Heart right ventricle (tissue), 16 donors: ENCODE data around the gene KRT222. TPM values are rescaled to one million over a fixed set of nuclear protein-coding genes. Genes with fewer than 3 reads are reported as not detected.

Experiments
- ATAC-seq, 8 donors: fragments of 200-7000 bp; cut with Tn5 transposase; one replicate each; pipeline ENCODE4 v1.9.1; 2020; ENCODE audit warnings: mild to moderate bottlenecking in 8 of 8, moderate library complexity in 8 of 8, moderate number of reproducible peaks in 1 of 8
- DNase-seq, 2 donors: peaks; one replicate each; pipeline ENCODE4 v3.0.0-alpha.2; 2020
- H3K27ac ChIP-seq, 10 donors: fragments of 200-600 bp; sonication (generic) in 2 of 10; one replicate each; pipeline versions ENCODE4 v1.5.0 to v1.8.0; 2020 to 2022; ENCODE audit warnings: mild to moderate bottlenecking in 3 of 10
- H3K27me3 ChIP-seq, 7 donors: fragments of 200-600 bp; one replicate each; pipeline ENCODE4 v1.8.0; 2021 to 2022; ENCODE audit warnings: mild to moderate bottlenecking in 2 of 7
- H3K36me3 ChIP-seq, 9 donors: fragments of 200-600 bp; sonication (generic) in 1 of 9; one replicate each; pipeline versions ENCODE4 v1.5.0 to v1.8.0; 2020 to 2022; ENCODE audit warnings: mild to moderate bottlenecking in 2 of 9
- H3K4me1 ChIP-seq, 9 donors: fragments of 200-600 bp; sonication (generic) in 1 of 9; one replicate each; pipeline versions ENCODE4 v1.5.0 to v1.8.0; 2020 to 2022; ENCODE audit warnings: mild to moderate bottlenecking in 4 of 9
- H3K4me3 ChIP-seq, 10 donors: fragments of 200-600 bp; sonication (generic) in 2 of 10; one replicate each; pipeline versions ENCODE4 v1.5.0 to v1.8.0; 2020 to 2022; ENCODE audit warnings: mild to moderate bottlenecking in 7 of 10, moderate library complexity in 2 of 10
- H3K9me3 ChIP-seq, 11 donors: fragments of 200-600 bp in 10 of 11; sonication (generic) in 2 of 11; one replicate each; pipeline versions ENCODE4 v1.5.0 to v1.8.0; 2013 to 2022; ENCODE audit warnings: mild to moderate bottlenecking in 2 of 11, control low read depth in 1 of 11, moderate library complexity in 1 of 11
- CTCF ChIP-seq, 9 donors: fragments of 200-600 bp; sonication (generic) in 2 of 9; IDR thresholded peaks; one replicate each; pipeline versions ENCODE4 v1.5.0 to v1.8.0; 2021 to 2022; ENCODE audit warnings: antibody characterized with exemption in 9 of 9, mild to moderate bottlenecking in 5 of 9, moderate library complexity in 1 of 9
- WGBS, 2 donors: extraction: QIAGEN DNeasy Blood & Tissue Kit; methylation state at CpG; one replicate each; pipeline ENCODE4 v1.1.7; 2013; ENCODE audit warnings: inconsistent platforms in 1 of 2; 5-methylcytosine and 5-hydroxymethylcytosine counted together
- intact Hi-C, 10 donors: fragments of 100-400 bp; cut with DNase I; formaldehyde crosslinking; loops; one replicate each; pipeline versions ENCODE4 v1.11.1 to v1.14.2; 2022
- polyA plus RNA-seq, 2 donors: library from polyadenylated mRNA; stranded (reverse); fragments of 200-250 nt; gene quantifications; one replicate each; pipeline ENCODE4 v1.2.3, GENCODE V29; 2013
- total RNA-seq, 10 donors: library from RNA; stranded (reverse); fragmentation: NEBNext Ultra II Directional in 3 of 10; extraction: Animal tissue kit (Norgen Biotek cat#: 25700) in 3 of 10; gene quantifications; one replicate each; pipeline versions ENCODE4 v1.2.1 to v1.2.4, GENCODE V29; 2021 to 2023
- donor health status: Arrhythmogenic right ventricular cardiomyopathy.
- donor health status: ischemic (EF 13 %, LVEDD 7.1; RV severe dilation, severe dysfunction).
- donor health status: healthy with polysubstance abuse.
- donor health status: DM: no; HTN: yes; CAD: no.
- donor health status: DM: no; HTN: no; CAD: no.
- donor health status: ischemic (EF 25% LVEDD 6.9; RV normal size, moderate dysfunction).
- donor health status: ischemic (EF 25% LVEDD 5.7; RV mildly dilated, moderate dysfunction).
- donor health status: healthy.
- donor health status: DM: yes; HTN: yes; CAD: no.
- donor health status: Ischemic cardiomyopathy.
- donor health status: ischemic (EF 35%, LVEDD 5.7; RV mildly dilated, moderate dysfunction).
- donor health status: nonischemic (EF 11% LVEDD 7.7; RV severe dilation, severe dysfunction).
- donor health status: DM: yes; HTN: yes; CAD: no.
- donor health status: PGD.
- donor health status: ischemic (EF 29% LVEDD 5.4; RV normal size, mild dysfunction).
- donor health status: nonischemic (EF 23%, LVEDD 6.1; RV moderate dilation, normal function).

Gene KRT222
- total and polyA plus RNA-seq, 12 donors = 0.07 to 0.57 (median 0.21) TPM; not detected in 7

- no peak overlapping the region for H3K27ac ChIP-seq
- H3K36me3 ChIP-seq = peaks cover 0 to 7% (median 2%) of the 10 kb centered on the region in 9 donors
- intact Hi-C loops = loop anchor here in 3 of 10 donors (5.0 kb wide), 2 partner anchors 105 to 170 kb away; no protein-coding TSS in a partner anchor
- WGBS, 2 donors = 49 to 60% methylated on average over 3 of the region's 3 CpGs
- no peak for ATAC-seq
- H3K4me3 ChIP-seq = no peak overlapping the region
- no peaks in the 10 kb centered on the region for H3K9me3 ChIP-seq
- DNase-seq = no peak
- peaks cover 0 to 10% (median 6%) of the 10 kb centered on the region in 9 donors for H3K4me1 ChIP-seq
- peaks cover 0 to 21% (median under 1%) of the 10 kb centered on the region in 7 donors for H3K27me3 ChIP-seq
- no peak for TF ChIP-seq CTCF (IDR thresholded peaks at IDR 0.05)
Observed at GRCh38 chr17:40622509-40622928, 42.5 kb downstream of the KRT222 start.

GRCh38 chr17:40621578-40621977, 43.4 kb downstream of the KRT222 start:
- no peak overlapping the region for H3K4me3 ChIP-seq
- H3K27me3 ChIP-seq = peaks cover 0 to 26% (median 4%) of the 10 kb centered on the region in 7 donors
- intact Hi-C loops = loop anchor here in 3 of 10 donors (2.0 to 5.0 kb wide), 3 partner anchors 106 to 173 kb away; no protein-coding TSS in a partner anchor
- peaks cover 0 to 10% (median 6%) of the 10 kb centered on the region in 9 donors for H3K4me1 ChIP-seq
- ATAC-seq (no peak), DNase-seq (no peak)
- H3K27ac ChIP-seq = no peak overlapping the region
- H3K36me3 ChIP-seq = no peaks in the 10 kb centered on the region
- no peak for TF ChIP-seq CTCF (IDR thresholded peaks at IDR 0.05)
- H3K9me3 ChIP-seq = no peaks in the 10 kb centered on the region
- 78 to 80% methylated on average over 8 of the region's 8 CpGs for whole genome bisulfite sequencing, 2 donors

GRCh38 chr17:40621019-40621418, 44.0 kb downstream of the KRT222 start:
- H3K9me3 ChIP-seq = no peaks in the 10 kb centered on the region
- intact Hi-C loops = loop anchor here in 3 of 10 donors (2.0 to 5.0 kb wide), 3 partner anchors 106 to 174 kb away; no protein-coding TSS in a partner anchor
- no peak overlapping the region for H3K27ac ChIP-seq
- peaks cover 0 to 11% (median 6%) of the 10 kb centered on the region in 9 donors for H3K4me1 ChIP-seq
- ATAC-seq (no peak), DNase-seq (no peak)
- no peaks in the 10 kb centered on the region for H3K36me3 ChIP-seq
- peaks cover 0 to 32% (median 5%) of the 10 kb centered on the region in 7 donors for H3K27me3 ChIP-seq
- 86 to 91% methylated on average over 6 of the region's 6 CpGs for WGBS, 2 donors
- no peak for TF ChIP-seq CTCF (IDR thresholded peaks at IDR 0.05)
- no peak overlapping the region for H3K4me3 ChIP-seq

GRCh38 chr17:40618754-40619625, 46.0 kb downstream of the KRT222 start:
- Histone ChIP-seq H3K36me3 (no peaks in the 10 kb centered on the region), H3K9me3 (no peaks in the 10 kb centered on the region), H3K4me1 (peaks cover 0 to 19% (median 6%) of the 10 kb centered on the region in 9 donors), H3K27ac (no peak overlapping the region), H3K4me3 (no peak overlapping the region), H3K27me3 (peaks cover under 1 to 50% (median 9%) of the 10 kb centered on the region in 7 donors)
- DNase-seq (no peak), ATAC-seq (no peak)
- intact Hi-C loops = loop anchor here in 5 of 10 donors (5.0 to 10.0 kb wide), 5 partner anchors 108 to 1046 kb away; partner anchors contain the start of gene KRT28 (in 2 of the 5)
- no peak for TF ChIP-seq CTCF (IDR thresholded peaks at IDR 0.05)
- WGBS, 2 donors = 74% methylated on average over 16 of the region's 16 CpGs
